WTC11 (cell line): ENCODE data around the gene PTGDR. TPM values are rescaled to one million over a fixed set of nuclear protein-coding genes. Genes with fewer than 3 reads are reported as not detected.

Experiments
- ATAC-seq: fragments of 200-7000 bp; cut with Tn5 transposase; 2 replicates; pipeline ENCODE4 v1.10.0; 2021; ENCODE audit warnings: mild to moderate bottlenecking, moderate library complexity
- CTCF ChIA-PET: fragments of 300-600 bp; sonication (Branson Sonifier 250); formaldehyde crosslinking; loops from one replicate; lab custom pipeline; 2021; ENCODE audit warnings: antibody characterized with exemption; lab: Charles Lee
- POLR2A ChIA-PET: fragments of 350-600 bp; sonication (Branson Sonifier 250); formaldehyde crosslinking; loops from one replicate; lab custom pipeline; 2021; ENCODE audit warnings: antibody characterized with exemption; lab: Charles Lee
- DNase-seq: peaks from one replicate; pipeline ENCODE4 v3.0.0; 2021; ENCODE audit warnings: low spot score
- H3K27ac Mint-ChIP-seq: 2 replicates; pipeline ENCODE4 v1.8.0; 2021; ENCODE audit warnings: mixed read lengths
- H3K27me3 Mint-ChIP-seq: 2 replicates; pipeline ENCODE4 v1.8.0; 2021; ENCODE audit warnings: low read depth, mild to moderate bottlenecking, moderate library complexity, mixed read lengths
- H3K36me3 Mint-ChIP-seq: 2 replicates; pipeline ENCODE4 v1.8.0; 2021; ENCODE audit warnings: mixed read lengths
- H3K4me1 Mint-ChIP-seq: 2 replicates; pipeline ENCODE4 v1.8.0; 2022; ENCODE audit warnings: mixed read lengths
- H3K4me3 Mint-ChIP-seq: 2 replicates; pipeline ENCODE4 v1.8.0; 2021; ENCODE audit warnings: mild to moderate bottlenecking, moderate library complexity, mixed read lengths
- H3K9me3 Mint-ChIP-seq: 2 replicates; pipeline ENCODE4 v1.8.0; 2021; ENCODE audit warnings: mixed read lengths
- ELF4 ChIP-seq: sonication (generic); formaldehyde crosslinking; IDR thresholded peaks from 2 replicates; pipeline ENCODE4 v1.8.1; 2022; ENCODE audit warnings: low read depth, mild to moderate bottlenecking, moderate library complexity, missing genetic modification reagents
- ETV6 ChIP-seq: sonication (generic); formaldehyde crosslinking; IDR thresholded peaks from 2 replicates; pipeline ENCODE4 v1.8.1; 2022; ENCODE audit warnings: mild to moderate bottlenecking, missing genetic modification reagents
- GRHL2 ChIP-seq: fragments of 250-450 bp; sonication (Bioruptor Pico); IDR thresholded peaks from 2 replicates; pipeline ENCODE4 v1.8.0; 2022; ENCODE audit warnings: mild to moderate bottlenecking, moderate library complexity; ENCODE audit not compliant: insufficient replicate concordance, severe bottlenecking
- JAZF1 ChIP-seq: fragments of 250-450 bp; sonication (Bioruptor Pico); IDR thresholded peaks from 2 replicates; pipeline ENCODE4 v1.9.0; 2021; ENCODE audit warnings: moderate library complexity, mild to moderate bottlenecking, inconsistent platforms
- JUN ChIP-seq: sonication (generic); formaldehyde crosslinking; IDR thresholded peaks from 2 replicates; pipeline ENCODE4 v1.8.0; 2023; ENCODE audit warnings: mild to moderate bottlenecking, missing genetic modification reagents
- KAT7 ChIP-seq: sonication (generic); formaldehyde crosslinking; IDR thresholded peaks from 2 replicates; pipeline ENCODE4 v1.8.1; 2023; ENCODE audit warnings: missing genetic modification reagents, mild to moderate bottlenecking, borderline replicate concordance
- MYBL2 ChIP-seq: sonication (generic); formaldehyde crosslinking; IDR thresholded peaks from 2 replicates; pipeline ENCODE4 v1.8.1; 2023; ENCODE audit warnings: mild to moderate bottlenecking, moderate library complexity, missing genetic modification reagents
- NFE2L1 ChIP-seq: sonication (generic); formaldehyde crosslinking; IDR thresholded peaks from 2 replicates; pipeline ENCODE4 v1.8.1; 2023; ENCODE audit warnings: missing genetic modification reagents
- NFYB ChIP-seq: sonication (generic); formaldehyde crosslinking; conservative IDR thresholded peaks from 2 replicates; pipeline ENCODE4 v1.8.0; 2022; ENCODE audit warnings: low read depth, missing genetic modification reagents
- NR1H2 ChIP-seq: sonication (generic); formaldehyde crosslinking; IDR thresholded peaks from 2 replicates; pipeline ENCODE4 v1.9.0; 2021; ENCODE audit warnings: mild to moderate bottlenecking, moderate library complexity, missing genetic modification reagents
- NR2C2 ChIP-seq: sonication (generic); formaldehyde crosslinking; IDR thresholded peaks from 2 replicates; pipeline ENCODE4 v1.8.0; 2022; ENCODE audit warnings: mild to moderate bottlenecking, missing genetic modification reagents
- PRRX2 ChIP-seq: fragments of 250-450 bp; sonication (Bioruptor Pico); IDR thresholded peaks from 2 replicates; pipeline ENCODE4 v1.8.0; 2021; ENCODE audit warnings: mild to moderate bottlenecking
- ZNF416 ChIP-seq: fragments of 250-450 bp; sonication (Bioruptor Pico); IDR thresholded peaks from 2 replicates; pipeline ENCODE4 v1.9.0; 2021; ENCODE audit warnings: mild to moderate bottlenecking, inconsistent platforms
- ZNF423 ChIP-seq: fragments of 250-450 bp; sonication (Bioruptor Pico); IDR thresholded peaks from 2 replicates; pipeline ENCODE4 v2.1.2; 2022; ENCODE audit warnings: mild to moderate bottlenecking, moderate library complexity
- ZNF671 ChIP-seq: fragments of 250-450 bp; sonication (Bioruptor Pico); IDR thresholded peaks from 2 replicates; pipeline ENCODE4 v1.8.0; 2021; ENCODE audit warnings: mild to moderate bottlenecking
- total RNA-seq: library from RNA; stranded (reverse); gene quantifications from 3 replicates; pipeline ENCODE4 v1.2.3, GENCODE V29; 2021
- TF ChIP-seq, protein P1 (sequence below): sonication (generic); formaldehyde crosslinking; IDR thresholded peaks from 2 replicates; pipeline ENCODE4 v1.8.1; 2022; ENCODE audit warnings: mild to moderate bottlenecking, missing genetic modification reagents, moderate library complexity, borderline replicate concordance
- TF ChIP-seq, protein P2 (sequence below): sonication (generic); formaldehyde crosslinking; IDR thresholded peaks from 2 replicates; pipeline ENCODE4 v1.8.1; 2022; ENCODE audit warnings: missing genetic modification reagents, borderline replicate concordance
- TF ChIP-seq, protein P3 (sequence below): sonication (generic); formaldehyde crosslinking; IDR thresholded peaks from 2 replicates; pipeline ENCODE4 v1.8.0; 2022; ENCODE audit warnings: mild to moderate bottlenecking, missing genetic modification reagents
- TF ChIP-seq, protein P4 (sequence below): sonication (generic); formaldehyde crosslinking; conservative IDR thresholded peaks from 2 replicates; pipeline ENCODE4 v1.8.1; 2022; ENCODE audit warnings: mild to moderate bottlenecking, missing genetic modification reagents
- TF ChIP-seq, protein P5 (sequence below): fragments of 250-450 bp; sonication (Bioruptor Pico); IDR thresholded peaks from 2 replicates; pipeline ENCODE4 v1.9.0; 2021; ENCODE audit warnings: mild to moderate bottlenecking
- TF ChIP-seq, protein P6 (sequence below): fragments of 250-450 bp; sonication (Bioruptor Pico); conservative IDR thresholded peaks from 2 replicates; pipeline ENCODE4 v1.9.0; 2021; ENCODE audit warnings: mild to moderate bottlenecking
- TF ChIP-seq, protein P7 (sequence below): sonication (generic); formaldehyde crosslinking; IDR thresholded peaks from 2 replicates; pipeline ENCODE4 v1.8.1; 2023; ENCODE audit warnings: mild to moderate bottlenecking, missing genetic modification reagents, moderate library complexity

Gene PTGDR
- total RNA-seq, 1 experiment from 2014 or later, result 0.24 TPM

DNA sequence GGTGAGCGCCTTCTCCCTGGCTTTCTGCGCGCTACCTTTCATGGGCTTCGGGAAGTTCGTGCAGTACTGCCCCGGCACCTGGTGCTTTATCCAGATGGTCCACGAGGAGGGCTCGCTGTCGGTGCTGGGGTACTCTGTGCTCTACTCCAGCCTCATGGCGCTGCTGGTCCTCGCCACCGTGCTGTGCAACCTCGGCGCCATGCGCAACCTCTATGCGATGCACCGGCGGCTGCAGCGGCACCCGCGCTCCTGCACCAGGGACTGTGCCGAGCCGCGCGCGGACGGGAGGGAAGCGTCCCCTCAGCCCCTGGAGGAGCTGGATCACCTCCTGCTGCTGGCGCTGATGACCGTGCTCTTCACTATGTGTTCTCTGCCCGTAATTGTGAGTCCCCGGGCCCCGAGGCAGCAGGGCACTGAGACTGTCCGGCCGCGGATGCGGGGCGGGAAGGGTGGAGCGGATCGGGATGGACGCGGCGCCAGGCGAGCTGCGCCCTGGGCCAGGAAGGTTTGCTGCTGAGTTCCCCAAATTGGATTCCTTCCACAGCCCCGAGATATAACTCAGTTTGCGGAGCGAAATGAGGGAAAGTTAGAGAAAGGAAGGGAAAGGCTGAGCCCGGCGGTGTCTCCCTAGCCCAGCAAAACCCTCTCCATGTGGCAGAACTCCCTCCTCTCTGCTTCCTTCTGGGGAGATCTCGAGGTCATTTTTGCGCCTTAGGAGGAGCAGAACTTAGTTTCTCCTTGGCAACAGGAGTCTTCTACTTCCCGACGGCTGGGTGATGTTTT, 972 bp downstream of the PTGDR start (continued):
- TF ChIP-seq, protein P1, sequence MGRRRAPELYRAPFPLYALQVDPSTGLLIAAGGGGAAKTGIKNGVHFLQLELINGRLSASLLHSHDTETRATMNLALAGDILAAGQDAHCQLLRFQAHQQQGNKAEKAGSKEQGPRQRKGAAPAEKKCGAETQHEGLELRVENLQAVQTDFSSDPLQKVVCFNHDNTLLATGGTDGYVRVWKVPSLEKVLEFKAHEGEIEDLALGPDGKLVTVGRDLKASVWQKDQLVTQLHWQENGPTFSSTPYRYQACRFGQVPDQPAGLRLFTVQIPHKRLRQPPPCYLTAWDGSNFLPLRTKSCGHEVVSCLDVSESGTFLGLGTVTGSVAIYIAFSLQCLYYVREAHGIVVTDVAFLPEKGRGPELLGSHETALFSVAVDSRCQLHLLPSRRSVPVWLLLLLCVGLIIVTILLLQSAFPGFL (CRISPR knock-in tag), result no peak
- TF ChIP-seq MYBL2 (CRISPR knock-in tag) (peak; percentile 44; the same call in 1 of the 2 replicates), ZNF423 (no peak), NFE2L1 (CRISPR knock-in tag) (peak; percentile 61; the same call in 1 of the 2 replicates), ETV6 (CRISPR knock-in tag) (peak; percentile 91)

DNA sequence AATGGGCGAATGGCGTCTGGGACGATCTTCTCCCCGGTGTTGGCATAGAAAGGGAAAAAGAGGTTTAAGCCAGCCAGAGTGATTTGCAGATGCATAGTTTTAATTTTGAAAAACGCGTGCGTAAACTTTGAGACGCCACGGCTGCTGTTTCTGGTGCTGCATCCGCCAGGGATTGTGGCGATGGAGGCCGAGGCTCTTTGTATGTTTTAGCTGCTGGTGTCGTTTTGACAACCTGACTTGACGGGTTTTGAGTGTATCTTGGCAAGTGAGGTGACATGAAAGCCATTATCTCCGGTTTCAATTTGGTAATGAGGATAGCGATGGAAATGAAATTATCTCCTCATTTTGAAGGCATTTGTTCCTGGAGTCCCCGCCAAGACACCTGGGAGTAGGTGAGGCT, 1.6 kb downstream of the PTGDR start:
- Mint-ChIP-seq H3K27ac (no peak overlapping the region), H3K4me3 (peak overlapping the region; percentile 88), H3K4me1 (peaks cover 27% of the 10 kb centered on the region), H3K27me3 (peaks cover 61% of the 10 kb centered on the region), H3K9me3 (no peaks in the 10 kb centered on the region), H3K36me3 (no peaks in the 10 kb centered on the region)
- ChIA-PET POLR2A (no interaction called here), CTCF (no interaction called here)
- no peak for ATAC-seq
- DNase-seq, result no peak
- no peak for TF ChIP-seq NR1H2 (CRISPR knock-in tag)
- TF ChIP-seq, protein P2, sequence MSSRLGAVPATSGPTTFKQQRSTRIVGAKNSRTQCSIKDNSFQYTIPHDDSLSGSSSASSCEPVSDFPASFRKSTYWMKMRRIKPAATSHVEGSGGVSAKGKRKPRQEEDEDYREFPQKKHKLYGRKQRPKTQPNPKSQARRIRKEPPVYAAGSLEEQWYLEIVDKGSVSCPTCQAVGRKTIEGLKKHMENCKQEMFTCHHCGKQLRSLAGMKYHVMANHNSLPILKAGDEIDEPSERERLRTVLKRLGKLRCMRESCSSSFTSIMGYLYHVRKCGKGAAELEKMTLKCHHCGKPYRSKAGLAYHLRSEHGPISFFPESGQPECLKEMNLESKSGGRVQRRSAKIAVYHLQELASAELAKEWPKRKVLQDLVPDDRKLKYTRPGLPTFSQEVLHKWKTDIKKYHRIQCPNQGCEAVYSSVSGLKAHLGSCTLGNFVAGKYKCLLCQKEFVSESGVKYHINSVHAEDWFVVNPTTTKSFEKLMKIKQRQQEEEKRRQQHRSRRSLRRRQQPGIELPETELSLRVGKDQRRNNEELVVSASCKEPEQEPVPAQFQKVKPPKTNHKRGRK, result no peak
- TF ChIP-seq GRHL2 (CRISPR knock-in tag), result no peak
- TF ChIP-seq NR2C2, result no peak

DNA sequence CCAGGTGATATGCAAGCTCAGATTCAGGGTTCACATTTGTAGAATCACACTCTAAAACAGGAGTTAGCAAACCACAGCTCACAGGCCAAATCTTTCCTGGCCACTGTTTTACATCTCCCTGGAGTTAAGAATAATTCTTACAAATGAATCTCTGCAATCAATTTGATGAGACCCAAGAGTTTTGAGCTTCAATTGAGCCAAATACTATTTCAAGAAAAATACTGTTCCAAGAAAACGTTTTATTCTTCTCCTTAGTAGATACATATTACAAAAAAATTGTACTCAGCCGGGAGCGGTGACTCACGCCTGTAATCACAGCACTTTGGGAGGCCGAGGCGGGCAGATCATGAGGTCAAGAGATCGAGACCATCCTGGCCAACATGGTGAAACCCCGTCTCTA, 2.5 kb downstream of the PTGDR start:
- no peak overlapping the region for H3K4me3 Mint-ChIP-seq
- no peak for ATAC-seq
- no peak overlapping the region for H3K27ac Mint-ChIP-seq
- peaks cover 27% of the 10 kb centered on the region for H3K4me1 Mint-ChIP-seq
- TF ChIP-seq, protein P3, sequence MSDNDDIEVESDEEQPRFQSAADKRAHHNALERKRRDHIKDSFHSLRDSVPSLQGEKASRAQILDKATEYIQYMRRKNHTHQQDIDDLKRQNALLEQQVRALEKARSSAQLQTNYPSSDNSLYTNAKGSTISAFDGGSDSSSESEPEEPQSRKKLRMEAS (CRISPR knock-in tag), result no peak
- TF ChIP-seq, protein P2, result no peak
- TF ChIP-seq, protein P4, sequence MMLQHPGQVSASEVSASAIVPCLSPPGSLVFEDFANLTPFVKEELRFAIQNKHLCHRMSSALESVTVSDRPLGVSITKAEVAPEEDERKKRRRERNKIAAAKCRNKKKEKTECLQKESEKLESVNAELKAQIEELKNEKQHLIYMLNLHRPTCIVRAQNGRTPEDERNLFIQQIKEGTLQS (CRISPR knock-in tag), result no peak
- TF ChIP-seq JUN (CRISPR knock-in tag), result no peak
- TF ChIP-seq, all 79 proteins: peak for 0
- CTCF ChIA-PET, result interaction anchor here (0.8 kb wide), 1 partner anchor 124 kb away, joined by 3 read pairs; no protein-coding TSS in a partner anchor
- POLR2A ChIA-PET, result no interaction called here
- Mint-ChIP-seq H3K9me3 (no peaks in the 10 kb centered on the region), H3K36me3 (no peaks in the 10 kb centered on the region), H3K27me3 (peaks cover 58% of the 10 kb centered on the region)
- no peak for DNase-seq

DNA sequence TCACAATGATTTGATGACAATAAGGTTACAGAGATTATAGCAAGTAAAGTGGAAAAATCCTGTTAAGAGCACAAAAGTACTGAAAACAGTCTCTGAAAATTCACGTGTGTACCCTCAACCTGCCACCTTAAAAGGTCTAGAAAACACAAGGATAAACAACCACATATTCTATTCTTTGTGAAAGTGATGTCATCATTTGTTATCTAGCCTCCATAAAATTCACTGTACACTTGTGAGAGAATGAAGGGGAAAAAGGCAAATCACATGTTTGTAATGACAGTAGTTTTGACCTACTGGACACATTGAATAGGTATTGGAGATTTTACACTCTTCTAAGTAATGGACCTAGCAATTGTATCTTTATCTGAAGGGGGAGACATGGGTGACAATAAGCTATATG, 4.0 kb downstream of the PTGDR start:
- DNase-seq (no peak), ATAC-seq (no peak)
- ChIA-PET CTCF (interaction anchor here (0.7 kb wide), 1 partner anchor 17 kb away, joined by 3 read pairs; no protein-coding TSS in a partner anchor), POLR2A (no interaction called here)
- Mint-ChIP-seq H3K36me3 (no peaks in the 10 kb centered on the region), H3K27ac (no peak overlapping the region), H3K4me1 (peaks cover 25% of the 10 kb centered on the region), H3K4me3 (no peak overlapping the region), H3K27me3 (peaks cover 44% of the 10 kb centered on the region), H3K9me3 (no peaks in the 10 kb centered on the region)
- TF ChIP-seq JAZF1 (no peak), ZNF671 (CRISPR knock-in tag) (no peak), NFYB (CRISPR knock-in tag) (no peak), KAT7 (no peak), PRRX2 (CRISPR knock-in tag) (no peak), ZNF416 (CRISPR knock-in tag) (no peak), ELF4 (no peak)
- TF ChIP-seq, protein P5, sequence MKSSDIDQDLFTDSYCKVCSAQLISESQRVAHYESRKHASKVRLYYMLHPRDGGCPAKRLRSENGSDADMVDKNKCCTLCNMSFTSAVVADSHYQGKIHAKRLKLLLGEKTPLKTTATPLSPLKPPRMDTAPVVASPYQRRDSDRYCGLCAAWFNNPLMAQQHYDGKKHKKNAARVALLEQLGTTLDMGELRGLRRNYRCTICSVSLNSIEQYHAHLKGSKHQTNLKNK (CRISPR knock-in tag), result no peak
- TF ChIP-seq, protein P6, sequence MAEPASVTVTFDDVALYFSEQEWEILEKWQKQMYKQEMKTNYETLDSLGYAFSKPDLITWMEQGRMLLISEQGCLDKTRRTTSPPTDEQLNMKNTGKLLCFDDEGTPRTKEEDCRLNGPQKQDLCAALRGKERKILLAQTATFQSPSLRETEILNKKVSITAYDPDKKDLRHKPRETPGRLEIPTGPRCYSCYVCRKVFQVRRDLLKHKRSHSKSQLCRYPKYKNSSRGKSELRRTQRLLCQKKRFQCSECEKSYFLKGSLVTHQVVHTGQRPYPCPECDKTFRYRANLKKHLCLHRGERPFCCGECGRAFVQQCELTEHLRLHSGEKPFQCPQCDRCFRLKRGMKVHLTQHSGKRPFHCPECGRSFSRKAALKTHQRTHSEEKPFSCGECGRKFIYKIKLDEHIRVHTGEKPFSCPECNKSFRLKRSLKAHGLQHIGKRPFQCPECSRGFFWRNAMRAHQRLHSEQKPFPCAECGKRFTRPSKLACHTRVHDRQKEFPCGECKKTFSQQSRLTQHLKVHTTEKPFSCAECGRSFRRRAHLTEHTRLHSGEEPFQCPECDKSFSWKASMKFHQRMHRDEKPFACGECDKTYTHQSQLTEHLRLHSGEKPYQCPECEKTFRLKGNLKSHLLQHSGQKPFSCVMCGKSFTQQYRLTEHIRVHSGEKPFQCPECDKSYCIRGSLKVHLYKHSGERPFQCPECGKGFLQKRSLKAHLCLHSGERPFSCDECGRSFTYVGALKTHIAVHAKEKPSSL (CRISPR knock-in tag), result no peak
- TF ChIP-seq, protein P7, sequence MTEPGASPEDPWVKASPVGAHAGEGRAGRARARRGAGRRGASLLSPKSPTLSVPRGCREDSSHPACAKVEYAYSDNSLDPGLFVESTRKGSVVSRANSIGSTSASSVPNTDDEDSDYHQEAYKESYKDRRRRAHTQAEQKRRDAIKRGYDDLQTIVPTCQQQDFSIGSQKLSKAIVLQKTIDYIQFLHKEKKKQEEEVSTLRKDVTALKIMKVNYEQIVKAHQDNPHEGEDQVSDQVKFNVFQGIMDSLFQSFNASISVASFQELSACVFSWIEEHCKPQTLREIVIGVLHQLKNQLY (CRISPR knock-in tag), result no peak
